GM10266 (cell line): Measurements from ENCODE around the gene CREB3L1.

Experiments
- DNase-seq: peaks from one replicate; pipeline ENCODE4 v3.0.0; 2012; ENCODE audit errors: extremely low spot score
- CTCF ChIP-seq: IDR thresholded peaks from 2 replicates; pipeline ENCODE4 v1.5.1; 2012; ENCODE audit warnings: mild to moderate bottlenecking, low read depth; ENCODE audit not compliant: control insufficient read depth, insufficient read depth; ENCODE audit errors: missing control alignments

CREB3L1 gene

GRCh38 chr11:46275964-46276641 is 1.4 kb upstream of the CREB3L1 start:
- TF ChIP-seq CTCF, result no peak
- no peak for DNase-seq

GRCh38 chr11:46277313-46277621 is 195 bp upstream of the CREB3L1 start:
- no peak for TF ChIP-seq CTCF
- no peak for DNase-seq

- DNase-seq, result no peak
- peak; percentile 35 for TF ChIP-seq CTCF
Observed at GRCh38 chr11:46278387-46279125, 1.1 kb downstream of the CREB3L1 start.

GRCh38 chr11:46279126-46280099 is 2.0 kb downstream of the CREB3L1 start:
- DNase-seq, result no peak
- no peak for TF ChIP-seq CTCF

- no peak for TF ChIP-seq CTCF
- DNase-seq, result no peak
Observed at GRCh38 chr11:46280706-46281105, 3.2 kb downstream of the CREB3L1 start.

GRCh38 chr11:46281371-46281831 is 3.9 kb downstream of the CREB3L1 start:
- no peak for TF ChIP-seq CTCF

More at GRCh38 chr11:46281371-46281831, 3.9 kb downstream of the CREB3L1 start:
- no peak for DNase-seq
